Activated CD4-positive, alpha-beta T cell treated with anti-CD3 and anti-CD28 coated beads, Interleukin-2, amount 50 U/mL, for 4 hours (primary cell): ENCODE data around the gene LRRTM4.
"Not testable (repeated sequence)": the region's sequence is repeated elsewhere in the genome, so short reads cannot be mapped to it uniquely, and the experiment has no call there.

Experiments used
- DNase-seq, 2 experiments: peaks; one replicate each; pipeline ENCODE4 v3.0.0-alpha.2; 2020

LRRTM4 gene

GRCh38 chr2:77156599-77156998 lies 365.6 kb downstream of the LRRTM4 start:
- no peak for DNase-seq

- no peak for DNase-seq
Measured at GRCh38 chr2:77155511-77155910, 366.7 kb downstream of the LRRTM4 start.

- no peak for DNase-seq
Measured at GRCh38 chr2:77149565-77149964, 372.6 kb downstream of the LRRTM4 start.

- DNase-seq = no peak
Measured at GRCh38 chr2:77147153-77147552, 375.0 kb downstream of the LRRTM4 start.

GRCh38 chr2:77144772-77145171 lies 377.4 kb downstream of the LRRTM4 start:
- no peak for DNase-seq

GRCh38 chr2:77142141-77142540 lies 380.0 kb downstream of the LRRTM4 start:
- DNase-seq = no peak

GRCh38 chr2:77128479-77128878 lies 393.7 kb downstream of the LRRTM4 start:
- DNase-seq = not testable (repeated sequence)

GRCh38 chr2:77127345-77127744 lies 394.8 kb downstream of the LRRTM4 start:
- DNase-seq = no peak

GRCh38 chr2:77121518-77121917 lies 400.7 kb downstream of the LRRTM4 start:
- DNase-seq = no peak

- DNase-seq = no peak
Measured at GRCh38 chr2:77119333-77119732, 402.8 kb downstream of the LRRTM4 start.

GRCh38 chr2:77108915-77109314 lies 413.3 kb downstream of the LRRTM4 start:
- no peak for DNase-seq

- no peak for DNase-seq
Measured at GRCh38 chr2:77105008-77105407, 417.2 kb downstream of the LRRTM4 start.

GRCh38 chr2:77104554-77104953 lies 417.6 kb downstream of the LRRTM4 start:
- DNase-seq = no peak

- no peak for DNase-seq
Measured at GRCh38 chr2:77102927-77103326, 419.2 kb downstream of the LRRTM4 start.

GRCh38 chr2:77101796-77102452 lies 420.3 kb downstream of the LRRTM4 start:
- DNase-seq = no peak

GRCh38 chr2:77099961-77100360 lies 422.2 kb downstream of the LRRTM4 start:
- no peak for DNase-seq

- DNase-seq = not testable (repeated sequence)
Measured at GRCh38 chr2:77095525-77095924, 426.7 kb downstream of the LRRTM4 start.

GRCh38 chr2:77095096-77095495 lies 427.1 kb downstream of the LRRTM4 start:
- DNase-seq = no peak

- DNase-seq = not testable (repeated sequence)
Measured at GRCh38 chr2:77088424-77088823, 433.8 kb downstream of the LRRTM4 start.

- no peak for DNase-seq
Measured at GRCh38 chr2:77087987-77088414, 434.2 kb downstream of the LRRTM4 start.

GRCh38 chr2:77086478-77086877 lies 435.7 kb downstream of the LRRTM4 start:
- DNase-seq = no peak

GRCh38 chr2:77086051-77086450 lies 436.1 kb downstream of the LRRTM4 start:
- DNase-seq = no peak

GRCh38 chr2:77085561-77085960 lies 436.6 kb downstream of the LRRTM4 start:
- DNase-seq = no peak

GRCh38 chr2:77081597-77081996 lies 440.6 kb downstream of the LRRTM4 start:
- no peak for DNase-seq

- no peak for DNase-seq
Measured at GRCh38 chr2:77064324-77064723, 457.9 kb downstream of the LRRTM4 start.
